PC-9 (cell line): ENCODE data around the gene IFTAP.

Experiments
- EZH2 ChIP-seq: fragments of 200-600 bp; sonication (generic); IDR thresholded peaks from 2 replicates; pipeline ENCODE4 v1.8.0; 2017; ENCODE audit warnings: antibody characterized with exemption, low read depth
- TF ChIP-seq, protein P1 (sequence below): fragments of 200-600 bp; sonication (generic); conservative IDR thresholded peaks from 2 replicates; pipeline ENCODE4 v1.6.1; 2017; ENCODE audit warnings: mixed run types, antibody characterized with exemption, mild to moderate bottlenecking, moderate library complexity

DNA sequence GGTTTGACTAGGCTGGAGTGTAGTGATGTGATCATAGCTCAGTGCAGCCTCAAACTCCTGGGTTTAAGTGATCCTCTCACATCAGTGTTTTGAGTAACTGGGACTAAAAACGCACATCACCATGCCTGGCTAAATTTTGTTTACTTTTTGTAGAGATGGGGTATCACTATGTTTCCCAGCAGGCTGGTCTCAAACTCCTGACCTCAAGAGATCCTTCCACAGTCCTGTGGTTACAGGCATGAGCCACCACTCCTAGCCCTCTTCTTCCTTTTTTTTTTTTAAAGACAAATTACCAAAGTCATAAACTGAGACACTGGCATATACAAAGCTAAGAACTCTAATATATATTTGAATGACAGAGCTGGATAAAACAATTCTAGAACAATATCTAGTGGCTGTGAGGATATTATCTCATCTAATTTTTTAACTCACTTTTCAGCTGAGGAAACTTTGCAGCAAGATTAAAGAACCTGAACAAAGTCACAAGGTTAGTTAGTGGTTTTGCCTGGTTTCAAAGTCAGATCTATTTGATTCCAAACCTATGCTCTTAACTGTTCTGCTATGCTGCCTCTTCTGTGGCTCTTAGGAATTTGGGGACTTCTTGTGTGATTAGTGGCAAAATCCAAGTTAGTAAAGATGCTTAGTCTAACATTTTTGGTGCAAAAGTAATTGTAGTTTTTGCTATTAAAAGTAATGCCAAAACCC is 99.0 kb downstream of the IFTAP start:
- TF ChIP-seq, protein P1, sequence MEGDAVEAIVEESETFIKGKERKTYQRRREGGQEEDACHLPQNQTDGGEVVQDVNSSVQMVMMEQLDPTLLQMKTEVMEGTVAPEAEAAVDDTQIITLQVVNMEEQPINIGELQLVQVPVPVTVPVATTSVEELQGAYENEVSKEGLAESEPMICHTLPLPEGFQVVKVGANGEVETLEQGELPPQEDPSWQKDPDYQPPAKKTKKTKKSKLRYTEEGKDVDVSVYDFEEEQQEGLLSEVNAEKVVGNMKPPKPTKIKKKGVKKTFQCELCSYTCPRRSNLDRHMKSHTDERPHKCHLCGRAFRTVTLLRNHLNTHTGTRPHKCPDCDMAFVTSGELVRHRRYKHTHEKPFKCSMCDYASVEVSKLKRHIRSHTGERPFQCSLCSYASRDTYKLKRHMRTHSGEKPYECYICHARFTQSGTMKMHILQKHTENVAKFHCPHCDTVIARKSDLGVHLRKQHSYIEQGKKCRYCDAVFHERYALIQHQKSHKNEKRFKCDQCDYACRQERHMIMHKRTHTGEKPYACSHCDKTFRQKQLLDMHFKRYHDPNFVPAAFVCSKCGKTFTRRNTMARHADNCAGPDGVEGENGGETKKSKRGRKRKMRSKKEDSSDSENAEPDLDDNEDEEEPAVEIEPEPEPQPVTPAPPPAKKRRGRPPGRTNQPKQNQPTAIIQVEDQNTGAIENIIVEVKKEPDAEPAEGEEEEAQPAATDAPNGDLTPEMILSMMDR, result no peak
- TF ChIP-seq EZH2, result no peak
